Stimulated activated CD4-positive, alpha-beta T cell treated with anti-CD3 and anti-CD28 coated beads, Interleukin-4, amount 100 ng/mL, for 24 hours (primary cell): ENCODE results near the gene ADSS1.

Experiments used
- DNase-seq: peaks from one replicate; pipeline ENCODE4 v3.0.0-alpha.2; 2020

Gene ADSS1

GRCh38 chr14:104751539-104752422 lies 27.8 kb downstream of the ADSS1 start:
- DNase-seq, result no peak

DNA sequence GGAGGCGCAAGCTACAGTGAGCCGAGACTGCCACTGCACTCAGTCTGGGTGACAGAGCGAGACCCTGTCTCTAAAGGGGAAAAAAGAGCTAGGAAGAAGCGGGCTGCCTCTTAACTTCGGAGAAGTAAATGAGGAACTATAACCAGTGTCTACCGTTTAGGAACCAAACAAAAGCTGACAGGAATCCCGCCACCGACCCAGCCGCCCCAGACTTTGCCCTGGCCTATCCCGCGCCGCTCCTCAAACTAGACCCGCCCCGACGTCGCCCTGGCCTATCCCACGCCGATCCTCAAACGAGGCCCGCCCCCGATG lies 28.4 kb downstream of the ADSS1 start:
- DNase-seq, result no peak

GRCh38 chr14:104752735-104753527 lies 28.9 kb downstream of the ADSS1 start, which contains the start of gene SIVA1:
Gene SIVA1 (plus strand): TSS chr14:104753147. CDS start chr14:104753202, 55 bp downstream.
- DNase-seq, result peak; percentile 100

DNA sequence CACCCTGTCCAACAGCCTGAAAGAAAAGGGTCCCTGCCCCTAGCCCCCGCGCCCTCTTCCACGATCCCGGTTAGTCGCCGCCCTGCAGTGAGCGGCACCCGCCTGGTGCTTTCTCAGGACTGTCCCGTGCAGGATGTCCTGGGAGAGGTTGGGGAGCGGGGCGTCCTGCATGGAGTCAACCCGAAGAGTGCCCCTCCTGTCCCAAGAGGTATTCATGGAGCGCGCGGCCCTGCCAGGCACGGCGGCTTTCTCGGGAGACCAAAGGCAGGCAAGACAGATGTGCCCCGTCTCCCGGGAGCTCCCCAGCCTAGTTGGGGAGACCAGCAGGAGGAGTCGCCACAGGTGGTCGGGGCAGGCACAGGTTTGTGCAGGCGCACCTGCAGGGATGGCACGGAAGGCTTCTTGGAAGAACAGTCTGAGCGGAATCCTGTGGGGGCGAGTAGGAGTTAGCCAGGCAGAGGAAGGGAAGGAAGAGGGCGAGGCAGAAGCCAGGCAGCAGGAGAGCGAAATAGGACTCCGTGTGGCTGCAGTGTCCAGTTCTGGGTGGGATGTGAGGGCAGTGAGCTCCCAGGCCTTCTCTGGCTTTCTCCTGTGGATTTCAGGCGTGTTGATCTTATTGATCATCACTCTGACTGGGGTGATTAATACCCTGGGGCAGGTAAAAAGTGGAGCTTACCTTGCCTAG lies 29.6 kb downstream of the ADSS1 start:
- DNase-seq, result no peak

- DNase-seq, result no peak
Observed at GRCh38 chr14:104754213-104754851, 30.3 kb downstream of the ADSS1 start.

- DNase-seq, result no peak
Observed at GRCh38 chr14:104755621-104756020, 31.6 kb downstream of the ADSS1 start.

DNA sequence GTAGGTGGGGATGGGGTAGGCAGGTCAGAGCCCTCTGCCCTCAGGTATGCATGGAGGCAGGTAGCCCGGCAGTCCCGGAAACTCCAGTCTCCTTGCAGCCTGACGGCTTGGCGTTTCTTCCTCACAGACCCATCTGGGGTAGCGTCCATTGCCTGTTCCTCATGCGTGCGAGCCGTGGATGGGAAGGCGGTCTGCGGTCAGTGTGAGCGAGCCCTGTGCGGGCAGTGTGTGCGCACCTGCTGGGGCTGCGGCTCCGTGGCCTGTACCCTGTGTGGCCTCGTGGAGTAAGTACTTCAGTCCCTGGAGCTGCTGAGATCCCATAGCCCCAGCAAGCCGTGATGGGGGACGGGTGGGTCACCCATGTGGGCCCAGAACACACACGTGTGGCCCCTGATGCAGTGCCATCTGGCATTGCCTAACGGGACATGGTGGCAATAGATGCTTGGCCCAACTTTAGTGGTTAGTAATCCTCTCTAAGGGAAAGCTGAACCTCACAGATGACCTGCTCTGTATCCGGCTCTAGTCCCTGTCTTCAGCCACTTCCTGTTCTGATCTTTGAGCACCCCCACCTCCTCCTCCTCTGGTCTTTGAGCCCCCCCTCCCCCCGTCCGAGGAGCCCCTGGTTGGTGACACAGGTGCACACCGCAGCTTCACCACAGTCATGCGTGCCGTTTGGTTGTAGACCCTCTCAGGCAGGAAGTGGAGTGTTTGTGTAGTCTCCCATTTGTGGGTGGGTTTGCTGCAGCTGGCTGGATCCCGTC lies 32.6 kb downstream of the ADSS1 start:
- DNase-seq, result no peak

GRCh38 chr14:104757238-104757585 lies 33.2 kb downstream of the ADSS1 start:
- no peak for DNase-seq

DNA sequence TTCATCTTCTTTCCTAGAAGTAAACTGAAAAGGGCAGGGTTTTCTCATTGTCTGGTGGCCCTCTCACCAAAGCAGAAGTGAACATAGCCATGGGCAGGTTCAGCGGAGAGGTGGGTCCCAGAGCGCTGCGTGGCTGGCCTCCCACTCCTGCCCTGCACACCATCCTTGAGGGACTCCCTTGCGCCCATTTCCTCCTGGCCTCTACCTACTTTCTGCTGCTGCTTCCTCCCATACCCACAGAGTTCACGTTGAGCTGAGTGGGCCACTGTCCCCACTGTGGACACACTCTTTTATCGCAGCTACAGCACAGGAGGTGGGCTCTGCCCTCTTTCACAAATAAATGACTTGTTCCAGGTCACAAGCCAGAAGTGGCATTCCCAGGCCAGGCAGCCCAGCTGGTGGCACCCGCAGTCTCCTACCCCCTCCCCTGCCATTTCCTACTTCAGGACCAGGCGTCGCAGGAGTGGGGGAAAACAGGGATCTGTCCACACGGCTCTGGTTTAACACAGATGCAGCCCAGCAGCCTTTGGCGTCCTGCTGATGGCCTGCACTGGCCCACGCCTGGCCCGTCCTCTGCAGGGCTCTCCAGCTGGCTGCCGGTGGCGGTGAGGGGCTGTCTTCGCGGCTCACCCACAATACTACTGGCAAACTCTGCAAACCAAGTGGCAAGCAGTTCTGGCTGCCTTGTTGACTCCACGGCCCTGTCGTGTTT lies 33.8 kb downstream of the ADSS1 start:
- DNase-seq, result no peak

DNA sequence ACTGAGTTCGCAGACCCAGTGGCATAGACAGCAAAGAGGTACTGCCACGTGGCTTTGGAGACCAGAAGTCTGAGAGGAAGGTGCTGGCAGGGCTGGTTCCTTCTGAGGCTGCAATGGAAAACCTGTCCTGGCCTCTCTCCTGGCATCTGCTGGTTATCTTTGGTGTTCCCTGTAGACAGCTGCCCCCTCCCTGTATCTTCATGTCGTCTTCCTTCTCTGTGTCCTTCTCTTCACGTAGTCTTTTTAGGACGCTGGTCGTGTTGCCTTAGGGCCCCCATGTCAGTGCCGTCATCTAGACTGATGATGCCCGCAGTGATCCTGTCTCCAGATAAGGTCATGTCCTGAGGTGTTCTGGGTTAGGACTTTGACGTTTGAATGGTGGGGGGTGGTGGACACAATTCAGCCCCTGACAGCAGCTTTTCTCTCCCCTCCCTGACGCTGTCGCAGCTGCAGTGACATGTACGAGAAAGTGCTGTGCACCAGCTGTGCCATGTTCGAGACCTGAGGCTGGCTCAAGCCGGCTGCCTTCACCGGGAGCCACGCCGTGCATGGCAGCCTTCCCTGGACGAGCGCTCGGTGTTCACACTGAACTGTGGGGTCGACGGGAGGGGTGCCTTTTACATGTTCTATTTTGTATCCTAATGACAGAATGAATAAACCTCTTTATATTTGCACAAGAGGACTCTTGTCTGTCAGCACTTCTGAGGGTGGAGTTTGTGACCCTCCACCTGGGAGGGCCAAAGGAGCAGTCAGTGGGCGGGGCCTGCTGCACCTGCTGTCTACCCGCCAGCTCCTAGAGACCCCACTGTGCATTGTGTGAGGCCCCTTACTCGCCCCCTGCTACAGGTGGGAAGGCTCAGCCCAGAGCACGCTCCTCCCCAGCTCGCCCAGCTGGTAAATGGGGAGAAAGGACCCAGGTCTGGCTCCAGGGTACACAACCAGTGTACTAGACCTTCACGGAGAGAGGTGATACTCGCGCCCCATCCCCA lies 35.2 kb downstream of the ADSS1 start:
- no peak for DNase-seq

DNA sequence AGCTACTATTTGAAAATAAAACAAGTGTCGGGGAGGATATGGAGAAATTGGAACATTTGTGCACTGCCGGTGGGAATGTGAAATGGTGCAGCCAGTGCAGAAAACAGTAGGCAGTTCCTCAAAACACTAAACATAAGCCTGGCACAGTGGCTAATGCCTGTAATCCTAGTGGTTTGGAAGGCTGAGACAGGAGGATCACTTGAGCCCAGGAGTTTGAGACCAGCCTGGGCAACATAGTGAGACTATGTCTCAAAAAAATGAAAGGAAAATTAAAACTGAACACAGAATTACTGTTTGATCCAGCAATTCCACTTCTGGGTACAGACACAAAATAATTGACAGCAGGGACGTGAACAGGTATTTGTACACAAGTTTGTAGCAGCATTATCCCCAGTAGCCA lies 41.5 kb downstream of the ADSS1 start:
- no peak for DNase-seq

- DNase-seq, result no peak
Observed at GRCh38 chr14:104766256-104766862, 42.3 kb downstream of the ADSS1 start.

- DNase-seq, result no peak
Observed at GRCh38 chr14:104766863-104767633, 43.0 kb downstream of the ADSS1 start.

GRCh38 chr14:104767634-104767918 lies 43.5 kb downstream of the ADSS1 start:
- no peak for DNase-seq

DNA sequence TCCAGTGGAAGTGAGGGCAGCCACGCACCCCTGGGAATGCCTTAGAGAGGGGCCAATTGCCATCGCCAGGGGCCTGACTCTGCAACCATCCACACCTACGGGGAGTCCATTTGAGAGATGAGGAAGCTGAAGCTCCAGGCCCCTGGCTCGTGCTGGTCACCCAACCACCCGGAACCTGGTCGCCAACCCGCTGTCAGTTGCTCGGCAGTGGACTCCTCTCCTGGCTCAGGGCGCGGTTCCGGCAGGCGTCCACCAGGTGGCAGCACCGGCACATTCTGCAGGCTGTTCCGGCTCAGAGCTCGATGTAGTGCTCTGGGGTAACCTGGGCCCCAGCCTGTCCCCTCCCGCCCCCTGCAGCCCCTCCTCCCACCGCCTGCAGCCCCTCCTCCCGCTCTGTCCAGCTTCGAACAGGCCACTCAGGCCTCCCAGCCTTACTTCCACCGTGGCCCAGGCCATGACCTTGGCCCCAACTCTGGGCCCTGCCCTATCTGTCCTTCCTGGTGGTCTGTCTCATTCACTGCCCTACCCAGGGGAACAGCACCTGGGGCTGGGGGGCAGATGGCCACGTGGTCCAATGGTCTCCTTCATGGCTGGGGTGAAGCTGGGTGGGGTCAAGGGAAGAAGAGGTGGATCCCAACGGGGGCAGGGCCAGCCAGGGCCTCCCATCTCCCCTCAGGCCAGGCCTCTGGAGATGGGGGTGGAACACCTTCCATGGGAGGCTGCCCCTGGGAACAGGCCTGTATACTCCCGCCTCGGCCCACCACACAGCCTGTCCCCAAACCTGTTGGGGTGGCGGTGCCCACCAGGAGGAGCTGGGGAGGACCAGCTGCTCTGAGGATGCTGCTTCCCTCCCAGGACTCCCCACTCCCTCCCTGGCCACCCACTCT lies 44.7 kb downstream of the ADSS1 start:
- DNase-seq, result peak; percentile 91

DNA sequence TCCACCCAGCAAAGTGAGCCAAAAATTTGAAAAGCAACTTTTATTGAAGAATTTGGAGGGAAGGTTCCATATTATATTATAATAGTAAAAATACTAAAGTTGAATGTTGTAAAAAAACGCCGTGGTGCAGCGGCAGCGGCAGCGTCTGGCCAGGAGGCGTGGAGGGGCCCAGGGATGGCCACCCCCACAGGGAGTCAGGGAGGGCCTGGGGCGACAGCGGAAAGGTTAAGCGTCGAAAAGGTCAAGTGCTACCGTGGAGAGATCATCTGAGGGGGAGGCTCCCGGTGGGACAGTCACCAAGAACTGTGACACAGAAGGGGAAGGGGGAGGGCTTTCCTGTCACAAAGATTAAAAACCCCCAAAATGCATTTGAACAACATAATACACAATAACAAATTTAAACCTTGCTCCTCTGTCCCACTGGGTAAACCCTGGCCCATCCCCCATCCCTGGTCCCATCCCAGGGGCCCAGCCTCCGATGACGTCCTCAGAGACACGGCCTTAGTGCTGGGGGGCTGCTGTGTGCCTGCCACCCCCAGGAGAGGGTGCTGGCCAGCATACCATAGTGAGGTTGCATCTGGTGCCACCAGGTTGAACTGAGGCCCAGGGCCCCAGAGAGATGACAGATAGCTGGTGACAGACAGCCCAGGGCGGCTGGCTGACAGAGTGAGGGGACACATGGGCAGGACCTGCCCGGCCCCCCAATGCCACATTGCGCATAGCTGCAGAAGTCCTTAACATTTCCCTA lies 45.5 kb downstream of the ADSS1 start:
- no peak for DNase-seq

GRCh38 chr14:104770072-104770579 lies 46.1 kb downstream of the ADSS1 start:
- no peak for DNase-seq
